Endothelial cell of umbilical vein (primary cell): ENCODE measurements around the gene USB1. TPM values are rescaled to one million over a fixed set of nuclear protein-coding genes. Genes with fewer than 3 reads are reported as not detected.

Source experiments
- BruUV-seq: library from RNA; stranded (reverse); fragments of 400-500 nt; replicated peaks from 2 replicates; lab custom pipeline; 2021; lab: Mats Ljungman, UMichigan
- CTCF ChIA-PET: fragments of 300-600, 350-600 bp; sonication (Branson Sonifier 250); formaldehyde crosslinking; loops from one replicate; lab custom pipeline; 2021; ENCODE audit warnings: antibody characterized with exemption, inconsistent platforms; lab: Charles Lee
- POLR2A ChIA-PET: fragments of 300-600, 350-600 bp; sonication (Branson Sonifier 250); formaldehyde crosslinking; loops from one replicate; lab custom pipeline; 2021; ENCODE audit warnings: antibody characterized with exemption, inconsistent platforms; lab: Charles Lee
- DNase-seq: peaks from one replicate; pipeline ENCODE4 v3.0.0-alpha.2; 2011; ENCODE audit warnings: low read depth, low spot score
- FAIRE-seq: peaks from 2 replicates; lab custom pipeline; 2011; peaks lifted over from hg19 to GRCh38; lab: Jason Lieb, UNC
- H2AFZ ChIP-seq: 2 replicates; pipeline ENCODE4 v1.6.0; 2012; ENCODE audit warnings: low read depth, low read length, control low read depth, inconsistent platforms
- H3K27ac ChIP-seq: 2 replicates; pipeline ENCODE4 v1.5.1; 2011; ENCODE audit warnings: low read depth, mild to moderate bottlenecking, control low read depth, low read length, moderate library complexity; ENCODE audit not compliant: insufficient read depth
- H3K27me3 ChIP-seq, 2 experiments: 2 replicates each; pipeline versions ENCODE4 v1.6.0 to v1.6.1; 2011; ENCODE audit warnings: low read length in 2 of 2, mixed read lengths in 1 of 2; ENCODE audit not compliant: control insufficient read depth in 2 of 2, insufficient read depth in 2 of 2
- H3K36me3 ChIP-seq, 2 experiments: 2 replicates in 1 of 2; 3 replicates in 1 of 2; pipeline ENCODE4 v1.5.1; 2011; ENCODE audit warnings: low read length in 2 of 2, mild to moderate bottlenecking in 1 of 2, moderate library complexity in 1 of 2; ENCODE audit not compliant: control insufficient read depth in 2 of 2, insufficient read depth in 2 of 2; ENCODE audit errors: extremely low read depth in 1 of 2
- H3K4me1 ChIP-seq: 3 replicates; pipeline ENCODE4 v1.5.1; 2011; ENCODE audit warnings: mild to moderate bottlenecking, low read length; ENCODE audit not compliant: control insufficient read depth, insufficient read depth; ENCODE audit errors: extremely low read depth
- H3K4me2 ChIP-seq: 2 replicates; pipeline ENCODE4 v1.6.1; 2011; ENCODE audit warnings: low read length, control low read depth, mixed read lengths; ENCODE audit not compliant: insufficient read depth
- H3K4me3 ChIP-seq, 3 experiments: fragments of 200-600 bp in 1 of 3; sonication (generic), shearing (Covaris generic) in 1 of 3; replicated peaks in 1 of 3; 2 replicates each; pipeline ENCODE4 v1.5.1; 2011 to 2016; ENCODE audit warnings: control low read depth in 3 of 3, low read length in 3 of 3, mild to moderate bottlenecking in 2 of 3, inconsistent platforms in 1 of 3, low read depth in 1 of 3, moderate library complexity in 1 of 3; ENCODE audit not compliant: insufficient read depth in 1 of 3
- H3K79me2 ChIP-seq: 2 replicates; pipeline ENCODE4 v1.6.0; 2012; ENCODE audit warnings: low read length, inconsistent platforms; ENCODE audit not compliant: control insufficient read depth, insufficient read depth
- H3K9ac ChIP-seq: replicated peaks from 2 replicates; pipeline ENCODE3; 2011; ENCODE audit warnings: low read length, control low read depth; ENCODE audit not compliant: insufficient read depth; ENCODE audit errors: extremely low read depth
- H3K9me1 ChIP-seq: replicated peaks from 3 replicates; pipeline ENCODE4 v1.6.0; 2011; ENCODE audit warnings: mild to moderate bottlenecking, low read length; ENCODE audit not compliant: control insufficient read depth, insufficient read depth; ENCODE audit errors: extremely low read depth
- H3K9me3 ChIP-seq: replicated peaks from 2 replicates; pipeline ENCODE4 v1.5.1; 2012; ENCODE audit warnings: low read length, inconsistent platforms; ENCODE audit not compliant: control insufficient read depth, insufficient read depth
- H4K20me1 ChIP-seq: replicated peaks from 2 replicates; pipeline ENCODE3; 2011; ENCODE audit warnings: mild to moderate bottlenecking, low read length; ENCODE audit not compliant: control insufficient read depth, insufficient read depth; ENCODE audit errors: extremely low read depth
- EZH2 ChIP-seq: IDR thresholded peaks from 2 replicates; pipeline ENCODE4 v1.6.1; 2012; ENCODE audit warnings: borderline replicate concordance, low read depth, mild to moderate bottlenecking, moderate library complexity, low read length, inconsistent platforms; ENCODE audit not compliant: severe bottlenecking
- FOS ChIP-seq: IDR thresholded peaks from 2 replicates; pipeline ENCODE4 v1.6.1; 2011; ENCODE audit warnings: mild to moderate bottlenecking, low read length, moderate library complexity, borderline replicate concordance; ENCODE audit not compliant: insufficient read depth
- GATA2 ChIP-seq: IDR thresholded peaks from 2 replicates; pipeline ENCODE4 v1.7.0; 2011; ENCODE audit warnings: low read depth, mild to moderate bottlenecking, moderate library complexity, mixed read lengths, low read length; ENCODE audit not compliant: insufficient read length, insufficient read depth
- JUN ChIP-seq: IDR thresholded peaks from 2 replicates; pipeline ENCODE4 v1.6.1; 2011; ENCODE audit warnings: borderline replicate concordance, low read depth; ENCODE audit not compliant: insufficient read length, insufficient read depth
- MYC ChIP-seq: IDR thresholded peaks from one replicate; pipeline ENCODE4 v1.6.1; 2011; ENCODE audit warnings: mild to moderate bottlenecking, low read depth, low read length
- POLR2A ChIP-seq: IDR thresholded peaks from 2 replicates; pipeline ENCODE4 v1.6.1; 2012; ENCODE audit warnings: low read depth, mild to moderate bottlenecking, control low read depth, low read length
- POLR2AphosphoS5 ChIP-seq: IDR thresholded peaks from 2 replicates; pipeline ENCODE4 v1.6.1; 2012; ENCODE audit warnings: low read depth, mild to moderate bottlenecking, control low read depth, low read length, moderate library complexity; ENCODE audit not compliant: insufficient read depth
- dilution Hi-C: fragments of 300-500 bp; cut with MboI; formaldehyde crosslinking; loops from one replicate; pipeline ENCODE4 v1.15.0; 2019; ENCODE audit warnings: low sequenced_read_pairs; ENCODE audit not compliant: extremely low pct_ligation_motif_present
- intact Hi-C: fragments of 100-400 bp; cut with micrococcal nuclease; formaldehyde crosslinking; loops from one replicate; pipeline ENCODE4 v1.10.0; 2022
- polyA plus RNA-seq, 4 experiments: library from polyadenylated mRNA; depleted of rRNA in 3 of 4; stranded (reverse) in 3 of 4; unstranded in 1 of 4; fragments of >200 nt; gene quantifications; 2 replicates each; pipeline versions ENCODE4 v1.2.1 to v1.2.3, GENCODE V29; 2011 to 2012; ENCODE audit warnings: missing spikeins in 1 of 4
- total RNA-seq: library from RNA; stranded (reverse); gene quantifications from 2 replicates; pipeline ENCODE4 v1.2.3, GENCODE V29; 2021
- TF ChIP-seq, protein P1 (sequence below): IDR thresholded peaks from 2 replicates; pipeline ENCODE4 v1.6.1; 2011; ENCODE audit not compliant: insufficient read depth, insufficient read length
- TF ChIP-seq, protein P2 (sequence below), 2 donors: IDR thresholded peaks; 1 replicate in 1 of 2; 2 replicates in 1 of 2; pipeline ENCODE4 v1.5.1; 2011; ENCODE audit warnings: low read length in 2 of 2, mild to moderate bottlenecking in 2 of 2, moderate library complexity in 2 of 2, control low read depth in 1 of 2, inconsistent platforms in 1 of 2, low read depth in 1 of 2; ENCODE audit not compliant: insufficient read depth in 1 of 2; ENCODE audit errors: extremely low read depth in 1 of 2

The USB1 gene
- total and polyA plus RNA-seq, 2 donors (not counting 3 experiments of a cell fraction or from before 2014, with no cell fraction given): 64.6 to 83.8 TPM

DNA sequence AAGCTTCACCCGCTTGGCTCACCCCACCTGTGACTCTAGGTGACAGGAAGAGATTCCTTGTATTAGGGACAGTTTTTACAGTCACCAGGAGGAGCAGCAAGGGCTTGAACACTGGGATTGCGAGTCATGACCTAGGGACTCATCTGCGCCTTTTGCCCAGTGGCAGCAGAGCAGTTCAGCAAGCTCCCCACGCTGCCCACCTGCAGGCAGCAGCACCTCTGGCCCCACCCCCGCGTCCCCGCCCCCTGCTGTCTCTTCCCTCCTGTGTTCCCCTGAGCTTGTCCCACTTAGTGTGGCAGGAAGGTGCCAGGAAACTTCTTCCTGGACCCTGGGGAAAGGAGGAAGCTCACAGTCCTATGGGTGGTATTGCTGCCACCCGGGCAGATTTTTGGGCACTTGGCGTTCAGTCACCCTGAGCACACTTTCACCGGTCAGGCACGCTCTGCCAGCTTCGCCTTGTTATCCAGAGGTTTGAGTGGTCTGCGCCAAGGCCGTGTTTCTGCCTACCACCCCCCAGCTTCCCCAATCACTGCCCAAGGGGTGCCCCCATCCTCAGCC is 33.0 kb downstream of the USB1 start:
- no peak overlapping the region for H3K9ac ChIP-seq
- no peak for TF ChIP-seq POLR2AphosphoS5
- TF ChIP-seq EZH2: no peak
- H3K27me3 ChIP-seq: no peaks in the 10 kb centered on the region
- no peak overlapping the region for H3K27ac ChIP-seq
- H3K9me3 ChIP-seq: no peaks in the 10 kb centered on the region
- no peaks in the 10 kb centered on the region for H3K4me1 ChIP-seq
- FAIRE-seq (no peak), DNase-seq (no peak)
- H3K4me3 ChIP-seq: no peak overlapping the region
- POLR2A ChIA-PET: no interaction called here
- no peak overlapping the region for H3K4me2 ChIP-seq
- H4K20me1 ChIP-seq: no peaks in the 10 kb centered on the region
- CTCF ChIA-PET: interaction anchor here (1.4 kb wide), 1 partner anchor 15 kb away, joined by 6 read pairs; no protein-coding TSS in a partner anchor
- no peaks in the 10 kb centered on the region for H3K9me1 ChIP-seq
- H3K79me2 ChIP-seq: no peaks in the 10 kb centered on the region
- intact Hi-C loops: no loop called here
- dilution Hi-C loops: no loop called here
- BruUV-seq: no TSS peak
- no peak overlapping the region for H2AFZ ChIP-seq
- H3K36me3 ChIP-seq: no peaks in the 10 kb centered on the region

DNA sequence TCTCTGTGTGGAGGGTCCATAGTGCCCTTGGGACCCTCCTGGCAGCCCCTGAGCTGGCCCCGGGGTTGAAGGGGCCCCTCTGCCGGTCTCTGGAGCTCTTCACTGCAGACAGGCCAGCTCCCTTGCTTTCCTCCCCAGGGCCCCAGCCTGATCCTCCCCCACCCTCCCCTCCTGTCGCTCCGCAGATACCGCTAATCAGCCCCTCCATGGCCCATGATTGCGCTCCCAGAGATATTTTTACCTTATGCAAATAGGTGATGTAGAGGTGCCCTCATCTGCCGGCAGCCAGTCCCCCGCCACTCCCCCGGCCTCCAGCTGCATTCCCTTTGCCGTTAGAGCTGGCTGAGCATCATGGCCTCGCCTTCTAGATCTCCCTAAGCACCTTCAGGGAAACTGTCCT is 33.6 kb downstream of the USB1 start:
- ChIA-PET POLR2A (no interaction called here), CTCF (interaction anchor here (1.4 kb wide), 1 partner anchor 15 kb away, joined by 6 read pairs; no protein-coding TSS in a partner anchor)
- Histone ChIP-seq H3K4me3 (no peak overlapping the region), H3K36me3 (no peaks in the 10 kb centered on the region), H3K27ac (no peak overlapping the region), H3K27me3 (no peaks in the 10 kb centered on the region), H2AFZ (no peak overlapping the region), H3K79me2 (no peaks in the 10 kb centered on the region), H3K4me1 (no peaks in the 10 kb centered on the region), H4K20me1 (no peaks in the 10 kb centered on the region), H3K9me3 (no peaks in the 10 kb centered on the region), H3K9ac (no peak overlapping the region), H3K4me2 (no peak overlapping the region), H3K9me1 (no peaks in the 10 kb centered on the region)
- FAIRE-seq (no peak), DNase-seq (no peak)
- BruUV-seq: no TSS peak
- intact Hi-C loops (no loop called here), dilution Hi-C loops (no loop called here)
- no peak for TF ChIP-seq POLR2A
- no peak for TF ChIP-seq JUN
- TF ChIP-seq POLR2AphosphoS5: no peak
- TF ChIP-seq EZH2: no peak
- no peak for TF ChIP-seq FOS
- TF ChIP-seq, protein P1, sequence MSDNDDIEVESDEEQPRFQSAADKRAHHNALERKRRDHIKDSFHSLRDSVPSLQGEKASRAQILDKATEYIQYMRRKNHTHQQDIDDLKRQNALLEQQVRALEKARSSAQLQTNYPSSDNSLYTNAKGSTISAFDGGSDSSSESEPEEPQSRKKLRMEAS: no peak
- TF ChIP-seq GATA2: no peak
- no peak for TF ChIP-seq MYC
- TF ChIP-seq, protein P2, sequence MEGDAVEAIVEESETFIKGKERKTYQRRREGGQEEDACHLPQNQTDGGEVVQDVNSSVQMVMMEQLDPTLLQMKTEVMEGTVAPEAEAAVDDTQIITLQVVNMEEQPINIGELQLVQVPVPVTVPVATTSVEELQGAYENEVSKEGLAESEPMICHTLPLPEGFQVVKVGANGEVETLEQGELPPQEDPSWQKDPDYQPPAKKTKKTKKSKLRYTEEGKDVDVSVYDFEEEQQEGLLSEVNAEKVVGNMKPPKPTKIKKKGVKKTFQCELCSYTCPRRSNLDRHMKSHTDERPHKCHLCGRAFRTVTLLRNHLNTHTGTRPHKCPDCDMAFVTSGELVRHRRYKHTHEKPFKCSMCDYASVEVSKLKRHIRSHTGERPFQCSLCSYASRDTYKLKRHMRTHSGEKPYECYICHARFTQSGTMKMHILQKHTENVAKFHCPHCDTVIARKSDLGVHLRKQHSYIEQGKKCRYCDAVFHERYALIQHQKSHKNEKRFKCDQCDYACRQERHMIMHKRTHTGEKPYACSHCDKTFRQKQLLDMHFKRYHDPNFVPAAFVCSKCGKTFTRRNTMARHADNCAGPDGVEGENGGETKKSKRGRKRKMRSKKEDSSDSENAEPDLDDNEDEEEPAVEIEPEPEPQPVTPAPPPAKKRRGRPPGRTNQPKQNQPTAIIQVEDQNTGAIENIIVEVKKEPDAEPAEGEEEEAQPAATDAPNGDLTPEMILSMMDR (IDR thresholded peaks at IDR 0.05; ENCODE audit: extremely low read depth in 1 of 2, insufficient read depth in 1 of 2, low read depth in 1 of 2, low read length in 2 of 2): no peak
